A673 (cell line): Measurements from ENCODE around the gene ATE1.

Experiments used
- EZH2 ChIP-seq: fragments of 200-600 bp; sonication (generic); IDR thresholded peaks from 2 replicates; pipeline ENCODE4 v1.6.1; 2017; ENCODE audit warnings: borderline replicate concordance, low read depth, mild to moderate bottlenecking, mixed read lengths, antibody characterized with exemption, low read length; ENCODE audit not compliant: poor library complexity, severe bottlenecking
- TF ChIP-seq, protein P1 (sequence below): fragments of 300-800, 200-600 bp; sonication (generic); conservative IDR thresholded peaks from 2 replicates; pipeline ENCODE4 v1.5.1; 2017; ENCODE audit warnings: low read depth, mild to moderate bottlenecking, antibody characterized with exemption, low read length, moderate library complexity, mixed read lengths

DNA sequence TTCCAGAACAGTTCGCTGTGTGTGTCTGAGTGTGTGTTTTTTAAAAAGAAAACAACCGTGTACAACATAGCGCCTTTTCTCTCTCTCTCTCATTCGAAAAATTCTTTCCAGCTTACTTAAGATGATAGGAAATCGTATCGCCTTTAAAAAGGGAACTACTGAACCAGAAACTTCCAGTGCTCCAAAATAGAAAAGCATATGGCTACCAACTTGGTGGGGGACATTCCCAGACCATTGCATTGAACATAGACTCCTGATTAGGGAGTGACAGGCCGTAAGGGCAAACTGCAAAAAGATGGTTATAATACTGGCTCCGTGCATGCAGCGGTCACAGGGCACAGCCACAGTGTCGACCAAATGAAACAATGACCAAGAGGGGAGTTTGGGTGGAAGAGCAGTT, 235.2 kb downstream of the ATE1 start:
- TF ChIP-seq, protein P1, sequence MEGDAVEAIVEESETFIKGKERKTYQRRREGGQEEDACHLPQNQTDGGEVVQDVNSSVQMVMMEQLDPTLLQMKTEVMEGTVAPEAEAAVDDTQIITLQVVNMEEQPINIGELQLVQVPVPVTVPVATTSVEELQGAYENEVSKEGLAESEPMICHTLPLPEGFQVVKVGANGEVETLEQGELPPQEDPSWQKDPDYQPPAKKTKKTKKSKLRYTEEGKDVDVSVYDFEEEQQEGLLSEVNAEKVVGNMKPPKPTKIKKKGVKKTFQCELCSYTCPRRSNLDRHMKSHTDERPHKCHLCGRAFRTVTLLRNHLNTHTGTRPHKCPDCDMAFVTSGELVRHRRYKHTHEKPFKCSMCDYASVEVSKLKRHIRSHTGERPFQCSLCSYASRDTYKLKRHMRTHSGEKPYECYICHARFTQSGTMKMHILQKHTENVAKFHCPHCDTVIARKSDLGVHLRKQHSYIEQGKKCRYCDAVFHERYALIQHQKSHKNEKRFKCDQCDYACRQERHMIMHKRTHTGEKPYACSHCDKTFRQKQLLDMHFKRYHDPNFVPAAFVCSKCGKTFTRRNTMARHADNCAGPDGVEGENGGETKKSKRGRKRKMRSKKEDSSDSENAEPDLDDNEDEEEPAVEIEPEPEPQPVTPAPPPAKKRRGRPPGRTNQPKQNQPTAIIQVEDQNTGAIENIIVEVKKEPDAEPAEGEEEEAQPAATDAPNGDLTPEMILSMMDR, result no peak
- TF ChIP-seq EZH2, result no peak
